IPS DF 4.7 (cell line): ENCODE measurements around the gene SLFN14.
"Not testable (repeated sequence)": the region's sequence is repeated elsewhere in the genome, so short reads cannot be mapped to it uniquely, and the experiment has no call there.

ENCODE experiments used
- DNase-seq: peaks from one replicate; pipeline ENCODE4 v3.0.0-alpha.2; 2013; ENCODE audit warnings: low spot score; ENCODE audit errors: extremely low read depth

Gene SLFN14

GRCh38 chr17:35559495-35560210 is 966 bp downstream of the SLFN14 start:
- no peak for DNase-seq

GRCh38 chr17:35557353-35557752 is 3.3 kb downstream of the SLFN14 start:
- DNase-seq: no peak

GRCh38 chr17:35555691-35556090 is 4.9 kb downstream of the SLFN14 start:
- DNase-seq: no peak

GRCh38 chr17:35554668-35555067 is 6.0 kb downstream of the SLFN14 start:
- no peak for DNase-seq

- no peak for DNase-seq
Observed at GRCh38 chr17:35553310-35553709, 7.3 kb downstream of the SLFN14 start.

- no peak for DNase-seq
Observed at GRCh38 chr17:35548978-35549377, 11.6 kb downstream of the SLFN14 start.

- no peak for DNase-seq
Observed at GRCh38 chr17:35548208-35548810, 12.3 kb downstream of the SLFN14 start.

- no peak for DNase-seq
Observed at GRCh38 chr17:35546487-35546886, 14.1 kb downstream of the SLFN14 start.

GRCh38 chr17:35545150-35545549 is 15.5 kb downstream of the SLFN14 start:
- no peak for DNase-seq

GRCh38 chr17:35543856-35544255 is 16.8 kb downstream of the SLFN14 start:
- no peak for DNase-seq

- no peak for DNase-seq
Observed at GRCh38 chr17:35542990-35543389, 17.6 kb downstream of the SLFN14 start.

GRCh38 chr17:35541434-35541833 is 19.2 kb downstream of the SLFN14 start:
- no peak for DNase-seq

- no peak for DNase-seq
Observed at GRCh38 chr17:35540589-35541404, 19.8 kb downstream of the SLFN14 start.

- DNase-seq: no peak
Observed at GRCh38 chr17:35539659-35540026, 21.0 kb downstream of the SLFN14 start.

- DNase-seq: no peak
Observed at GRCh38 chr17:35537601-35538141, 22.9 kb downstream of the SLFN14 start, which contains the start of gene SLFN12L. SLFN12L (minus strand) TSS chr17:35537678; CDS start chr17:35522364, 15,314 bp downstream.

- no peak for DNase-seq
Observed at GRCh38 chr17:35536664-35537171, 23.9 kb downstream of the SLFN14 start.

- DNase-seq: not testable (repeated sequence)
Observed at GRCh38 chr17:35535406-35535805, 25.2 kb downstream of the SLFN14 start.

- DNase-seq: no peak
Observed at GRCh38 chr17:35534576-35535093, 26.0 kb downstream of the SLFN14 start.

- DNase-seq: no peak
Observed at GRCh38 chr17:35531160-35531559, 29.5 kb downstream of the SLFN14 start.

GRCh38 chr17:35529866-35530265 is 30.8 kb downstream of the SLFN14 start:
- DNase-seq: no peak

- DNase-seq: not testable (repeated sequence)
Observed at GRCh38 chr17:35529326-35529725, 31.3 kb downstream of the SLFN14 start.
